ENCODE data around the gene PRMT7. TPM values are rescaled to one million over a fixed set of nuclear protein-coding genes. Genes with fewer than 3 reads are reported as not detected.

PRMT7 gene
- total and polyA plus RNA-seq, 8 donors = 11.6 to 47.9 (median 17.9) TPM

- no peaks in the 10 kb centered on the region for H3K9me3 ChIP-seq
- H3K27ac ChIP-seq = no peak overlapping the region
- FAIRE-seq = no peak
- H3K4me1 ChIP-seq = no peaks in the 10 kb centered on the region
- peak in 1 of 6 donors; percentile 16 for DNase-seq
- TF ChIP-seq CTCF (IDR thresholded peaks at IDR 0.05) = no peak
- no peak for ATAC-seq
- H3K36me3 ChIP-seq = no peaks in the 10 kb centered on the region
- WGBS, 2 donors = 82 to 89% methylated on average over 5 of the region's 5 CpGs
- intact Hi-C loops (cut with DNase I) = no loop called here
- H3K27me3 ChIP-seq = no peaks in the 10 kb centered on the region
- no peak overlapping the region for H3K4me3 ChIP-seq
Measured at GRCh38 chr16:68400083-68400923, 89.5 kb downstream of the PRMT7 start.

DNA sequence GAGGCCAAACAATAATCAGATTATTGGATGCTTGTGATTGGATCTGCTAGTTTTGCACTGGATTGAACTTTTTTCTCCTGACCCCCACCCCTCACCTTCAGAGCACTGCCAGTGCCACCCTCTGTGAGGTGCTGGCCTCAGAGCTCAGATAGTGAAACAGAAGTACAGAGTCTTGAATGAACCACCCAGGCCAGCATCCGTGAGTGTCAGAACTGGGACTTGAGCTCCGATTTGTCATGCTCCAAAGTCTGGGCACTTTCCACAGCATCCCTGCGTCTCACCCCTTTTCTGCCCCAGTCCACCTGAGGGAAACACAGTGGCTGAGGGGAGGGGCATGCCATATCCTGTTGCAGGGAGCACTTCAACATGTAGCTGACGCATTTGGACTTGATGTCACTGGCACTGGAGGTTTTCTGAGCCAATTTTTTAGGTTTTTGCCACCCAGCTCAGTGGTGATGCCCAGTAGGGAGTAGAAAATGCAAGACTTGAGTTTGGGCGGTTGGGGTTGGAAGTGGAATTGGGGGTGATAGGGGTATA is 90.2 kb downstream of the PRMT7 start:
- ATAC-seq = no peak
- H3K4me1 ChIP-seq = no peaks in the 10 kb centered on the region
- intact Hi-C loops (cut with DNase I) = no loop called here
- peak in 1 of 6 donors; percentile 27 for DNase-seq
- H3K36me3 ChIP-seq = no peaks in the 10 kb centered on the region
- no peak for TF ChIP-seq CTCF (IDR thresholded peaks at IDR 0.05)
- H3K27ac ChIP-seq = no peak overlapping the region
- H3K9me3 ChIP-seq = no peaks in the 10 kb centered on the region
- 53% methylated on average over 5 of the region's 5 CpGs for WGBS, 2 donors
- H3K27me3 ChIP-seq = no peaks in the 10 kb centered on the region
- no peak overlapping the region for H3K4me3 ChIP-seq
- no peak for FAIRE-seq

DNA sequence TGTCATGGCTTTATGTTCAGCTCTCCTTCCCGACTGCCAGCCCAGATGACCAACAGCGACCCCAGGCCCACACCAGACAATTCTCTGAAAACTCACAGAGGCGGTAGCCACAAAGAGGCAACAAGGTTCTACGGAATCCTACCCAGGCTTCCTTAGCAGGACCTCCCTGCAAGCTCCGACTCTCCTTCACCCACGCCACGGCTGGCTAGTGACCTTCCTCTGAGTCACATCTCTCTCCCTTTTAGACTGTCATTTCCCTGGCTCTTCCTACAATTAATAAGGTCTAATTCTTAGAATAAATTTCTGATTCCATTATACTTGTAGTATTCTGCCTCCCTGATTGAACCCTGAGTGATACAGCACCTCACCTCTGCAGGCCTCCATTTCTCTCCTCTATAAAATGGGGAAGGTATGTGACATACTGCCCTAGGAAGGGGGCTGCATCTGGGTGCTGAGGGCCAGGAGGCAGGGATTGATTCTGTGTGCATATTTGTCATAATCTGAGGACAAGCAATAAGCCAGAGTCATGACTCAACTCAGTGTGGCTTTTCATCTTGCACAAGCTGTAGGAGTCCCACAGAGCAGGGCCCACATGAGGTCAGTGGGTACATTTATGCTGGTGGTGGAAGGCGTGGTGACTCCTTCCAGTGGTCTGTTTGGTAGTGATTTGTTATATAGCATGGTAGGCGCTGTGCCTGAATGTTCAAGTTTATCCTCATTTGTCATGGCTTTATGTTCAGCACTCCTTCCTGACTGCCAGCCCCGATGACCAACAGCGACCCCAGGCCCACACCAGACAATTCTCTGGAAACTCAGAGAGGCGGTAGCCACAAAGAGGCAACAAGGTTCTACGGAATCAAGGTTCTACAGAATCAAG is 91.3 kb downstream of the PRMT7 start:
- TF ChIP-seq CTCF (IDR thresholded peaks at IDR 0.05) = no peak
- Histone ChIP-seq H3K27ac (no peak overlapping the region), H3K4me3 (no peak overlapping the region), H3K9me3 (no peaks in the 10 kb centered on the region), H3K4me1 (no peaks in the 10 kb centered on the region), H3K36me3 (no peaks in the 10 kb centered on the region), H3K27me3 (no peaks in the 10 kb centered on the region)
- DNase-seq (peak in 1 of 6 donors; percentile 16), ATAC-seq (no peak), FAIRE-seq (no peak)
- WGBS, 2 donors = 78 to 80% methylated on average over 13 of the region's 13 CpGs
- intact Hi-C loops (cut with DNase I) = no loop called here

GRCh38 chr16:68402748-68403040 is 91.9 kb downstream of the PRMT7 start:
- no peaks in the 10 kb centered on the region for H3K9me3 ChIP-seq
- no peak overlapping the region for H3K4me3 ChIP-seq
- H3K36me3 ChIP-seq = no peaks in the 10 kb centered on the region
- no peak for ATAC-seq
- WGBS, 2 donors = 86 to 89% methylated on average over 3 of the region's 3 CpGs
- DNase-seq = peak in 1 of 6 donors; percentile 9
- H3K27ac ChIP-seq = no peak overlapping the region
- intact Hi-C loops (cut with DNase I) = no loop called here
- no peaks in the 10 kb centered on the region for H3K27me3 ChIP-seq
- FAIRE-seq = no peak
- no peaks in the 10 kb centered on the region for H3K4me1 ChIP-seq
- TF ChIP-seq CTCF (IDR thresholded peaks at IDR 0.05) = no peak

Data from pancreas (tissue), 10 donors.